MCF 10A (cell line): ENCODE measurements around the gene PROCR. TPM values are rescaled to one million over a fixed set of nuclear protein-coding genes. Genes with fewer than 3 reads are reported as not detected.
A peak's percentile ranks its signal among the peaks of the same experiment; 100 is the strongest.

ENCODE experiments used
- BruUV-seq: library from RNA; stranded (reverse); fragments of 400-500 nt; replicated peaks from 2 replicates; lab custom pipeline; 2021; lab: Mats Ljungman, UMichigan
- CTCF ChIA-PET: fragments of 300-600 bp; sonication (Branson Sonifier 250); formaldehyde crosslinking; extraction: SDS; loops from one replicate; lab custom pipeline; 2021; ENCODE audit warnings: antibody characterized with exemption, inconsistent platforms; lab: Yijun Ruan, JAX
- POLR2A ChIA-PET: fragments of 300-600, 350-650 bp; sonication (Branson Sonifier 250); formaldehyde crosslinking; extraction: SDS; loops from one replicate; lab custom pipeline; 2020; ENCODE audit warnings: antibody characterized with exemption, inconsistent platforms; lab: Yijun Ruan, JAX
- DNase-seq: peaks from one replicate; pipeline ENCODE4 v3.0.0-alpha.2; 2018; ENCODE audit not compliant: unreplicated experiment
- H3K27ac Mint-ChIP-seq: one replicate; pipeline ENCODE4 v1.8.0; 2022; ENCODE audit warnings: mild to moderate bottlenecking, low read depth, mixed read lengths; ENCODE audit not compliant: unreplicated experiment
- H3K27me3 Mint-ChIP-seq: one replicate; pipeline ENCODE4 v1.8.0; 2022; ENCODE audit warnings: mixed read lengths; ENCODE audit not compliant: insufficient read depth, unreplicated experiment
- H3K36me3 Mint-ChIP-seq: one replicate; pipeline ENCODE4 v1.8.0; 2022; ENCODE audit warnings: mild to moderate bottlenecking, moderate library complexity, mixed read lengths; ENCODE audit not compliant: insufficient read depth, unreplicated experiment
- H3K4me1 Mint-ChIP-seq: one replicate; pipeline ENCODE4 v1.8.0; 2022; ENCODE audit warnings: mixed read lengths; ENCODE audit not compliant: insufficient read depth, unreplicated experiment
- H3K4me3 Mint-ChIP-seq: one replicate; pipeline ENCODE4 v1.8.0; 2022; ENCODE audit warnings: mild to moderate bottlenecking, moderate library complexity, mixed read lengths; ENCODE audit not compliant: unreplicated experiment
- H3K9me3 Mint-ChIP-seq: one replicate; pipeline ENCODE4 v1.8.0; 2022; ENCODE audit warnings: mixed read lengths; ENCODE audit not compliant: unreplicated experiment
- intact Hi-C: fragments of 100-400 bp; cut with micrococcal nuclease; formaldehyde crosslinking; loops from 2 replicates; pipeline ENCODE4 v1.14.1; 2022
- total RNA-seq: library from RNA; stranded (reverse); gene quantifications from 2 replicates; pipeline ENCODE4 v1.2.3, GENCODE V29; 2022
- TF ChIP-seq, protein P1 (sequence below): fragments of 200-600 bp; IDR thresholded peaks from one replicate; pipeline ENCODE4 v1.8.0; 2022; ENCODE audit warnings: antibody characterized with exemption, mild to moderate bottlenecking; ENCODE audit not compliant: unreplicated experiment

PROCR gene
- total RNA-seq, 1 experiment from 2014 or later = 34.6 TPM

DNA sequence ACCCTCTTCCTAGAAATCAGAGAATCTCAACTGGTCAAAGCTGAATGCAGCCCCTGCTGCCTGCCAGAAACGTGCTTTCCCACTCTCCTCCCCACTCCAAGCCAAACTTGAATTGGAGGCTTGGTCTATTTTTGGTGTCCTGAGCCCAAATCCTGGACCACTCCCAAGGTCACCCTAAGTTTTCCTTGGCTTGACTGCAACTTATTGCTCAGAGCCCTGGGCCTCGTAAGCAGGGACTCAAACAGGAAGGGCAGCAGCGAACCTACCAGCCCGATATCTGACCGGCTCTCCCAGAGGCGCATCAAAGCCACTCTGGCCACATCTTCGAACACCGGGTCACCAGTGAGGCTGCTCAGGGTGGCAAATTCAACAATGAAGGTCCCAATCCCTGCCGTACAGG is 37.4 kb upstream of the PROCR start:
- TF ChIP-seq, protein P1, sequence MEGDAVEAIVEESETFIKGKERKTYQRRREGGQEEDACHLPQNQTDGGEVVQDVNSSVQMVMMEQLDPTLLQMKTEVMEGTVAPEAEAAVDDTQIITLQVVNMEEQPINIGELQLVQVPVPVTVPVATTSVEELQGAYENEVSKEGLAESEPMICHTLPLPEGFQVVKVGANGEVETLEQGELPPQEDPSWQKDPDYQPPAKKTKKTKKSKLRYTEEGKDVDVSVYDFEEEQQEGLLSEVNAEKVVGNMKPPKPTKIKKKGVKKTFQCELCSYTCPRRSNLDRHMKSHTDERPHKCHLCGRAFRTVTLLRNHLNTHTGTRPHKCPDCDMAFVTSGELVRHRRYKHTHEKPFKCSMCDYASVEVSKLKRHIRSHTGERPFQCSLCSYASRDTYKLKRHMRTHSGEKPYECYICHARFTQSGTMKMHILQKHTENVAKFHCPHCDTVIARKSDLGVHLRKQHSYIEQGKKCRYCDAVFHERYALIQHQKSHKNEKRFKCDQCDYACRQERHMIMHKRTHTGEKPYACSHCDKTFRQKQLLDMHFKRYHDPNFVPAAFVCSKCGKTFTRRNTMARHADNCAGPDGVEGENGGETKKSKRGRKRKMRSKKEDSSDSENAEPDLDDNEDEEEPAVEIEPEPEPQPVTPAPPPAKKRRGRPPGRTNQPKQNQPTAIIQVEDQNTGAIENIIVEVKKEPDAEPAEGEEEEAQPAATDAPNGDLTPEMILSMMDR = no peak
- ChIA-PET CTCF (interaction anchor here (0.6 to 1.3 kb wide), 2 partner anchors 10 to 74 kb away, joined by 5 to 8 read pairs; no protein-coding TSS in a partner anchor), POLR2A (interaction anchor here (1.1 kb wide), 1 partner anchor 12 kb away, joined by 3 read pairs; no protein-coding TSS in a partner anchor)
- H3K27ac Mint-ChIP-seq = no peak overlapping the region
- intact Hi-C loops = no loop called here
- peaks cover 70% of the 10 kb centered on the region for H3K36me3 Mint-ChIP-seq
- BruUV-seq = no TSS peak
- H3K27me3 Mint-ChIP-seq = no peaks in the 10 kb centered on the region
- no peak for DNase-seq
- H3K9me3 Mint-ChIP-seq = no peaks in the 10 kb centered on the region
- H3K4me3 Mint-ChIP-seq = no peak overlapping the region
- no peaks in the 10 kb centered on the region for H3K4me1 Mint-ChIP-seq

GRCh38 chr20:35134880-35135279 is 37.0 kb upstream of the PROCR start:
- Mint-ChIP-seq H3K27ac (no peak overlapping the region), H3K4me3 (no peak overlapping the region), H3K9me3 (no peaks in the 10 kb centered on the region), H3K27me3 (no peaks in the 10 kb centered on the region), H3K36me3 (peaks cover 74% of the 10 kb centered on the region), H3K4me1 (no peaks in the 10 kb centered on the region)
- ChIA-PET POLR2A (no interaction called here), CTCF (interaction anchor here (1.3 kb wide), 1 partner anchor 74 kb away, joined by 8 read pairs; no protein-coding TSS in a partner anchor)
- TF ChIP-seq, protein P1 = no peak
- DNase-seq = no peak
- intact Hi-C loops = no loop called here
- no TSS peak for BruUV-seq

DNA sequence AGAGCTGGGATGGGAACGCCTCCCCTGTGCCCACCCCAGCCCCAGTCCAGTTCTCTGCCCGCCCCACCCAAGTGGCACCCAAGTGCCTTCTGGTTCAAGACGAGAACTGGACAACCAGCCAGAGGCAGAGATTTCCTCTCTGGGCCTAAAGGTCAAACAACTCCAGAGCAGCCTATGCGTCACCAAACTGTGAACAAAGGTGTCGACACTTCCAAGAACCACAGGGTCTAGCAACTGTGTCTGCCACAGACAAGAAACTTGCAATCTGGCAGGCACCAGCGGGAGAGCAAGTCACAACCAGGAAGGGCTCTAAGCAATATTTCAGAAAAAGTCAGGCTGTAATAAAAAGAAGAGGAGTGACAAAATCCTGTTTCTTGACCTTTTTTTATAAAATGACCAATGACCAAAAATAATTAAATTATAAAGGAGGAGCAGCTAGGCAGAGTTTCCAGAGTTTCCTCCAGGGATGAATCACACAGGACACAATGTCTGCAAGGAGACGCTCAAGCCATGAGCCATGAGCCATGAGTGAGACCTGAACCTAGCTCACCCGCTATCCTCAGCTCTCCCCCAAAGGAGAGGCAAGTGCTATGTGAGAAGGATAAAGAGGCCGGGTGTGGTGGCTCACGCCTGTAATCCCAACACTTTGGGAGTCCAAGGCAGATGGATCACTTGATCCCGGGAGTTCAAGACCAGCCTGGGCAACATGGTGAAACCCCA is 35.8 kb upstream of the PROCR start:
- Mint-ChIP-seq H3K27ac (no peak overlapping the region), H3K4me3 (no peak overlapping the region), H3K36me3 (peaks cover 83% of the 10 kb centered on the region), H3K27me3 (no peaks in the 10 kb centered on the region), H3K4me1 (no peaks in the 10 kb centered on the region), H3K9me3 (no peaks in the 10 kb centered on the region)
- TF ChIP-seq, protein P1 = no peak
- ChIA-PET CTCF (interaction anchor here (0.6 to 1.9 kb wide), 6 partner anchors 8 to 428 kb away, joined by 3 to 9 read pairs (median 4); no protein-coding TSS in a partner anchor), POLR2A (interaction anchor here (0.8 to 0.9 kb wide), 2 partner anchors 12 to 77 kb away, joined by 3 to 4 read pairs; no protein-coding TSS in a partner anchor)
- intact Hi-C loops = no loop called here
- peak; percentile 82 for DNase-seq
- BruUV-seq = no TSS peak

GRCh38 chr20:35144694-35145093 is 27.2 kb upstream of the PROCR start:
- TF ChIP-seq, protein P1 = no peak
- no TSS peak for BruUV-seq
- no peak for DNase-seq
- Mint-ChIP-seq H3K36me3 (peaks cover 50% of the 10 kb centered on the region), H3K27ac (no peak overlapping the region), H3K4me1 (peaks cover 11% of the 10 kb centered on the region), H3K27me3 (no peaks in the 10 kb centered on the region), H3K4me3 (no peak overlapping the region), H3K9me3 (no peaks in the 10 kb centered on the region)
- intact Hi-C loops = loop anchor here (1.0 to 2.0 kb wide), 4 partner anchors 64 to 294 kb away; partner anchors contain the start of gene GDF5
- ChIA-PET CTCF (interaction anchor here (0.5 to 8.5 kb wide), 45 partner anchors 9 to 1340 kb away, joined by 3 to 182 read pairs (median 4); no protein-coding TSS in a partner anchor), POLR2A (interaction anchor here (0.6 to 5.4 kb wide), 9 partner anchors 28 to 174 kb away, joined by 3 to 66 read pairs (median 4); partner anchors contain the start of gene TRPC4AP)
